ENCODE measurements around the gene ZDHHC12.

The ZDHHC12 gene

GRCh38 chr9:128732576-128732975 is 8.6 kb upstream of the ZDHHC12 start:
- Histone ChIP-seq H3K4me3 (ENCODE audit: low read depth, low read length) (no peak overlapping the region), H3K9me3 (ENCODE audit: control insufficient read depth, insufficient read depth, low read depth, low read length) (no peaks in the 10 kb centered on the region), H3K36me3 (ENCODE audit: control insufficient read depth in 2 of 2, insufficient read depth in 1 of 2, low read length in 2 of 2) (peaks cover 0 to 39% of the 10 kb centered on the region in 2 experiments; a peak in 2 of 3 replicates), H3K4me1 (ENCODE audit: control insufficient read depth, insufficient read depth, low read length) (no peaks in the 10 kb centered on the region), H3K27ac (ENCODE audit: extremely low read depth, low read depth, low read length) (no peak overlapping the region)
- CTCF ChIA-PET, result interaction anchor here (0.5 to 5.3 kb wide), 38 partner anchors 8 to 1021 kb away, joined by 3 to 41 read pairs (median 5); partner anchors contain the start of genes ENDOG, KYAT1, LRRC8A and PHYHD1
- TF ChIP-seq AEBP2 (tag by site-specific recombination; IDR thresholded peaks at IDR 0.05; ENCODE audit: borderline replicate concordance) (no peak), ZNF266 (tag by site-specific recombination; IDR thresholded peaks at IDR 0.05; ENCODE audit: low read depth) (no peak), ZNF280C (tag by site-specific recombination; IDR thresholded peaks at IDR 0.05) (no peak), ZNF416 (tag by site-specific recombination; IDR thresholded peaks at IDR 0.05) (no peak), ZNF423 (tag by site-specific recombination; IDR thresholded peaks at IDR 0.05) (no peak), ZNF707 (tag by site-specific recombination; IDR thresholded peaks at IDR 0.05) (no peak), ZNF596 (tag by site-specific recombination; IDR thresholded peaks at IDR 0.05) (no peak), ZNF174 (tag by site-specific recombination; IDR thresholded peaks at IDR 0.05) (no peak), ZNF692 (tag by site-specific recombination; IDR thresholded peaks at IDR 0.05) (no peak), ZNF843 (tag by site-specific recombination; IDR thresholded peaks at IDR 0.05) (no peak)
- POLR2A ChIA-PET, result interaction anchor here (0.9 to 2.1 kb wide), 4 partner anchors 8 to 85 kb away, joined by 3 to 11 read pairs (median 5); partner anchors contain the start of genes ENDOG and ZDHHC12

GRCh38 chr9:128731691-128732090 is 7.8 kb upstream of the ZDHHC12 start:
- CTCF ChIA-PET, result interaction anchor here (0.6 to 5.3 kb wide), 10 partner anchors 9 to 250 kb away, joined by 3 to 41 read pairs (median 5); no protein-coding TSS in a partner anchor

More at GRCh38 chr9:128731691-128732090, 7.8 kb upstream of the ZDHHC12 start:
- H3K36me3 ChIP-seq (ENCODE audit: control insufficient read depth in 2 of 2, insufficient read depth in 1 of 2, low read length in 2 of 2), result peaks cover 0 to 34% of the 10 kb centered on the region in 2 experiments; a peak in 2 of 3 replicates
- no peak overlapping the region for H3K4me3 ChIP-seq (ENCODE audit: low read depth, low read length)
- no peaks in the 10 kb centered on the region for H3K9me3 ChIP-seq (ENCODE audit: control insufficient read depth, insufficient read depth, low read depth, low read length)
- H3K4me1 ChIP-seq (ENCODE audit: control insufficient read depth, insufficient read depth, low read length), result no peaks in the 10 kb centered on the region
- no peak overlapping the region for H3K27ac ChIP-seq (ENCODE audit: extremely low read depth, low read depth, low read length)
- TF ChIP-seq ZNF350 (tag by site-specific recombination; IDR thresholded peaks at IDR 0.05) (no peak), ZBTB44 (tag by site-specific recombination; IDR thresholded peaks at IDR 0.05) (no peak), ZNF513 (tag by site-specific recombination; IDR thresholded peaks at IDR 0.05) (no peak), ZNF114 (tag by site-specific recombination; IDR thresholded peaks at IDR 0.05) (no peak), HOXD13 (CRISPR knock-in tag; IDR thresholded peaks at IDR 0.05; ENCODE audit: borderline replicate concordance) (no peak)
- POLR2A ChIA-PET, result interaction anchor here (0.6 to 0.9 kb wide), 2 partner anchors 12 to 452 kb away, joined by 4 read pairs; no protein-coding TSS in a partner anchor

All from HEK293 (cell line).